Nephron progenitor cell (in vitro differentiated cells): ENCODE results near the gene FYB2.
A peak's percentile ranks its signal among the peaks of the same experiment; 100 is the strongest.

Source experiments
- DNase-seq: peaks from one replicate; pipeline ENCODE4 v3.0.0; 2021
- H3K27ac Mint-ChIP-seq: 2 replicates; pipeline ENCODE4 v1.8.0; 2021; ENCODE audit warnings: mild to moderate bottlenecking, moderate library complexity, mixed read lengths
- H3K27me3 Mint-ChIP-seq: 2 replicates; pipeline ENCODE4 v1.8.0; 2021; ENCODE audit warnings: mild to moderate bottlenecking, low read depth, mixed read lengths; ENCODE audit not compliant: poor library complexity
- H3K36me3 Mint-ChIP-seq: 2 replicates; pipeline ENCODE4 v1.8.0; 2021; ENCODE audit warnings: low read depth, mixed read lengths
- H3K4me1 Mint-ChIP-seq: 2 replicates; pipeline ENCODE4 v1.8.0; 2021; ENCODE audit warnings: mixed read lengths
- H3K4me3 Mint-ChIP-seq: 2 replicates; pipeline ENCODE4 v1.8.0; 2021; ENCODE audit warnings: mild to moderate bottlenecking, moderate library complexity, mixed read lengths
- H3K9me3 Mint-ChIP-seq: 2 replicates; pipeline ENCODE4 v1.8.0; 2021; ENCODE audit warnings: mild to moderate bottlenecking, moderate library complexity, mixed read lengths
- TF ChIP-seq, protein P1 (sequence below): fragments of 200-600 bp; sonication (generic); IDR thresholded peaks from 2 replicates; pipeline ENCODE4 v1.5.0; 2021; ENCODE audit warnings: antibody characterized with exemption

FYB2 gene

DNA sequence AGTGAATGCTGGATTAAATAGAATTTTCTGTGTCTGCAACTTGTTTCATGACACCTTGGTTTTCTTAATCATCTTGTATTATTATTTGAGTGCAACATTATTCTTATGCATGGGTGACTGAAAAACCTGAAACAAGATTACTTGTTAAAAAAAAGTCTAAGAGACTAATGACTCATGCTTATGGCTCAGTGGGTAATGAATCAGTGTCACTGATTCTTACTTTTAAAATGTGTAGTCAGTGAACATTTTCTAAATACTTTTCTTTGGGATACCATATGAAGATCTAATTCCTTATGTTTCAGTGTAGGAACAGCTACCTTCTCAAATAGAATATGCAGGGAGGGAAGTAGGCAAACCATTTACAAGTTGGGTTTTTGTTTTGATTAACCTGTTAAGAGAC lies 108.6 kb downstream of the FYB2 start:
- Mint-ChIP-seq H3K4me1 (no peaks in the 10 kb centered on the region), H3K4me3 (no peak overlapping the region), H3K27me3 (no peaks in the 10 kb centered on the region), H3K27ac (no peak overlapping the region), H3K9me3 (no peaks in the 10 kb centered on the region), H3K36me3 (peaks cover 27% of the 10 kb centered on the region)
- TF ChIP-seq, protein P1, sequence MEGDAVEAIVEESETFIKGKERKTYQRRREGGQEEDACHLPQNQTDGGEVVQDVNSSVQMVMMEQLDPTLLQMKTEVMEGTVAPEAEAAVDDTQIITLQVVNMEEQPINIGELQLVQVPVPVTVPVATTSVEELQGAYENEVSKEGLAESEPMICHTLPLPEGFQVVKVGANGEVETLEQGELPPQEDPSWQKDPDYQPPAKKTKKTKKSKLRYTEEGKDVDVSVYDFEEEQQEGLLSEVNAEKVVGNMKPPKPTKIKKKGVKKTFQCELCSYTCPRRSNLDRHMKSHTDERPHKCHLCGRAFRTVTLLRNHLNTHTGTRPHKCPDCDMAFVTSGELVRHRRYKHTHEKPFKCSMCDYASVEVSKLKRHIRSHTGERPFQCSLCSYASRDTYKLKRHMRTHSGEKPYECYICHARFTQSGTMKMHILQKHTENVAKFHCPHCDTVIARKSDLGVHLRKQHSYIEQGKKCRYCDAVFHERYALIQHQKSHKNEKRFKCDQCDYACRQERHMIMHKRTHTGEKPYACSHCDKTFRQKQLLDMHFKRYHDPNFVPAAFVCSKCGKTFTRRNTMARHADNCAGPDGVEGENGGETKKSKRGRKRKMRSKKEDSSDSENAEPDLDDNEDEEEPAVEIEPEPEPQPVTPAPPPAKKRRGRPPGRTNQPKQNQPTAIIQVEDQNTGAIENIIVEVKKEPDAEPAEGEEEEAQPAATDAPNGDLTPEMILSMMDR, result no peak
- no peak for DNase-seq

DNA sequence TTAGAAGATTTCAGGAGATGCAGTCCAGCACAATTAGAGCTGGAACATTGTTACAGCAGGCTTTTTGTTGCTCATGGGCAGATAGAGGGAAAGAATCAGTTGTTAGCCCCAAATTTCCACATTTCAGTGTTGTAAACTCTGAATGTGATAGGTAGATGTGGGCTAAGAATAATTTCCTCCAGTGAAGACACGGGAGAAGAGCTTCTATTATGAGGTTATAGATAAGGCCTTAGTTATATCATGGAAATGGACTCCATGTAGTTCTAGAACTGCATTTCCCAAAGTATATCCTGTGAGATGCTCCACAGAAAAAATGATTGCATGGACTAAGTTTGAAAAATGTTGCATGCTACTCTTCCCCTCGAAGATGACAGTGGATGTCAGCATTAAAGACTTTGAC lies 109.2 kb downstream of the FYB2 start:
- Mint-ChIP-seq H3K27me3 (no peaks in the 10 kb centered on the region), H3K4me1 (no peaks in the 10 kb centered on the region), H3K9me3 (peaks cover under 1% of the 10 kb centered on the region), H3K36me3 (peaks cover 31% of the 10 kb centered on the region), H3K27ac (no peak overlapping the region), H3K4me3 (no peak overlapping the region)
- no peak for DNase-seq
- TF ChIP-seq, protein P1, result no peak

DNA sequence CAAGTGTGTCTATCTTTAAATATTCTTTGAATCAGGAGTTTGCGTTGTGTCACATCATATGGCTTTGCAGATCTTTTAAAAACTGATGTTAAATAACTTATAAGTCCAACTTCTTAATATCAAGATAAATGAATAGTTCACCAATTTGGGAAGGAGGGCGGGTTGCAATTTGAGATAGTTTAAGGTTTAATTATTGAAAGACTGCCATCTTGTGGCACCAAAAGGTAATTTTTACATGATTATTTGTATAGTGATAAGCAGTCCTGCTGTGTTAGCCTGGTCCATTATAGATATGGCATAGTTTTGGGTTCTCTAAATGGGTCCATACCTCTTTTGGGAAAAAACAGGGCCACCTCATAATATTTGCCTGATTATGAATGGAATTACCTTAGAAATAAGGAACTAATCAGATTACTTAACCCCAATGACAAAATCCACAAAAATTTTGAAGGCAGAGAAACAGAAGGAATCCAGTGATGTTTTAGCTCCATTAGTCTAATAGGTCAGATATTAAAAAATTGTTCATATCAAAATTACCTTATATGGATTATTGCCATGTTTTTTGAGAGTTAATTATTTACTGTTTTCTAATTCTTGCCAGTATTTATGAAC lies 109.8 kb downstream of the FYB2 start:
- Mint-ChIP-seq H3K9me3 (peaks cover 6% of the 10 kb centered on the region), H3K27me3 (no peaks in the 10 kb centered on the region), H3K4me1 (no peaks in the 10 kb centered on the region), H3K4me3 (no peak overlapping the region), H3K27ac (no peak overlapping the region), H3K36me3 (peaks cover 38% of the 10 kb centered on the region)
- peak; percentile 17 for DNase-seq
- TF ChIP-seq, protein P1, result peak; percentile 64

DNA sequence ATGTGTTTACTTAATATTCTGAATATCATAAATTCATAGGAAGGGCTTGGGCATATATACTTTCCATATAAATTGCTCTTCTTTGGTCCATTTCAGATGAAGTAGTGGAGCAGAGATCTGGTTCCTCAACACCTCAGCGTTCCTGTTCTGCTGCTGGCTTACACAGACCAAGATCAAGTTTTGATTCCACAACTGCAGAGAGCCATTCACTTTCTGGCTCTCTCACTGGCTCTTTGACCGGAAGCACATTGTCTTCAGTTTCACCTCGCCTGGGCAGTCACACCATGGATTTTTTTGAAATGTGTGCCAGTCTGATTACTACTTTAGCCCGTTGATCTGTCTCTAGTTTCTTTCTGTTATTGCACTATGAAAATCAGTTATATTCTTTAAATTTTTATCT lies 111.8 kb downstream of the FYB2 start:
- no peaks in the 10 kb centered on the region for H3K4me1 Mint-ChIP-seq
- TF ChIP-seq, protein P1, result no peak
- no peak overlapping the region for H3K4me3 Mint-ChIP-seq
- DNase-seq, result no peak
- H3K9me3 Mint-ChIP-seq, result peaks cover 21% of the 10 kb centered on the region
- peaks cover 58% of the 10 kb centered on the region for H3K36me3 Mint-ChIP-seq
- no peaks in the 10 kb centered on the region for H3K27me3 Mint-ChIP-seq
- H3K27ac Mint-ChIP-seq, result no peak overlapping the region

DNA sequence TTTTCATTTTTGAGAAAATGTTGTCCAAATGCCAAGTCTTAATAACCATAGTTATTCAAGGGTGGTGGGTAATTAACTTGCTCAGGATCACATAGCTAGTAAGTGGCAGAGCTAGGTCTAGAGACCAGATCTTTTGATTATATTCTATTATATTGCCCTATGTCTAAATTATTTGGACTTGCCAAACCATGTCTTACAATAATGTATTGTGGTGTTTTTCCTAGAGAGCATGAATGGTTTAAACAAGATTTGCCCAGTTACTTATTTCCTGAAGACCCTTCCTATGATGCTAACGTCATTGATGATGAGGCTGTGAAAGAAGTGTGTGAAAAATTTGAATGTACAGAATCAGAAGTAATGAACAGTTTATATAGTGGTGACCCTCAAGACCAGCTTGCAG lies 115.5 kb downstream of the FYB2 start:
- no peak overlapping the region for H3K4me3 Mint-ChIP-seq
- no peaks in the 10 kb centered on the region for H3K4me1 Mint-ChIP-seq
- TF ChIP-seq, protein P1, result no peak
- H3K27ac Mint-ChIP-seq, result no peak overlapping the region
- no peaks in the 10 kb centered on the region for H3K27me3 Mint-ChIP-seq
- DNase-seq, result no peak
- peaks cover 90% of the 10 kb centered on the region for H3K36me3 Mint-ChIP-seq
- peaks cover 50% of the 10 kb centered on the region for H3K9me3 Mint-ChIP-seq

DNA sequence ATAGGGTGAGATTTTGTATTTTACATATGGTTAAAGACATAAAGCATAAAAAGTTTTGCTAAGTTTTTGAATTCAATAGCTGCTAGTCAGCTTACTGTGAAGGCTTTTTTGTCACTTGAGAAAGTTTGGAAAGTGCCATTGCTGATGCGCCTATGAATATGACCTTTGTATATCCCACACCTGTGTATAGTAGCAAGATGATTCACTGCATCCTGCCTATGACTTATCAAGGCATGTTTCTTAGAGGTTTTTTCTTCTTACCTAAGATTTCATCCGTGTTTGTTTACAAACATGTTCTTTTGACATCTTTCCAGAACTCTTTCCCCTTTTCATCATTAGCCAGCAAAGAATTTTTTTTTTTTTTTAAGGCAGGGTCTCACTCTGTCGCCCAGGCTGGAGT lies 122.5 kb downstream of the FYB2 start:
- H3K36me3 Mint-ChIP-seq, result peaks cover 55% of the 10 kb centered on the region
- no peak overlapping the region for H3K4me3 Mint-ChIP-seq
- no peaks in the 10 kb centered on the region for H3K4me1 Mint-ChIP-seq
- H3K27ac Mint-ChIP-seq, result no peak overlapping the region
- peaks cover 23% of the 10 kb centered on the region for H3K9me3 Mint-ChIP-seq
- no peak for DNase-seq
- TF ChIP-seq, protein P1, result no peak
- H3K27me3 Mint-ChIP-seq, result no peaks in the 10 kb centered on the region
